ENCODE measurements around the gene TARS2. TPM values are rescaled to one million over a fixed set of nuclear protein-coding genes. Genes with fewer than 3 reads are reported as not detected.

TARS2 gene
- polyA plus RNA-seq, 1 experiment, result 17.7 TPM

DNA sequence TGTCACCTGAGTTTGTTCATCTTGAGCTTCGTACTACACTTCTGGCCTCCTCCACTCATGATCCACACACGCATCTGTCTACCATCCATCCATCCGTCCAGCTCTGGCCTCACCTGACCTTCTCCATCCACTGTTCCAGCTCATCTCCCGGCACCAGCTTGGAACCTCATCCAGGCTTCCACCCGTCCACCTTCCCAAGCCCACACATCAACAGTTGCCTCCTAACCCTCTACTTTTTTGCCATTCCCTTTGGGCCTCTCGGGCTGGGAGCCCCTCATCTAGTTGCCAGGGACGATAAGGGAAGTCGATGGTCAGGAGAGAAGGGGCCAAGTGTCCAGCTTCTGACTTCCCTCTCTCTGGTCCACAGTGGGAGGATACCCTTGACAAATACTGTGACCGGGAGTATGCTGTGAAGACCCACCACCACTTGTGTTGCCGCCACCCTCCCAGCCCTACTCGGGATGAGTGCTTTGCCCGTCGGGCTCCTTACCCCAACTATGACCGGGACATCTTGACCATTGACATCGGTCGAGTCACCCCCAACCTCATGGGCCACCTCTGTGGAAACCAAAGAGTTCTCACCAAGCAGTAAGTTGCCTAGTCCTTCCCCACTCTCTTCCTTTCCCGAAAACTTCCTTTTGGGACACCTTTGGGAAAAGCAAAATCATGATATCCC, 24.9 kb downstream of the TARS2 start:
- ChIA-PET POLR2A (no interaction called here), CTCF (interaction anchor here (0.8 to 1.3 kb wide), 3 partner anchors 17 to 49 kb away, joined by 3 to 4 read pairs (median 3); no protein-coding TSS in a partner anchor)

DNA sequence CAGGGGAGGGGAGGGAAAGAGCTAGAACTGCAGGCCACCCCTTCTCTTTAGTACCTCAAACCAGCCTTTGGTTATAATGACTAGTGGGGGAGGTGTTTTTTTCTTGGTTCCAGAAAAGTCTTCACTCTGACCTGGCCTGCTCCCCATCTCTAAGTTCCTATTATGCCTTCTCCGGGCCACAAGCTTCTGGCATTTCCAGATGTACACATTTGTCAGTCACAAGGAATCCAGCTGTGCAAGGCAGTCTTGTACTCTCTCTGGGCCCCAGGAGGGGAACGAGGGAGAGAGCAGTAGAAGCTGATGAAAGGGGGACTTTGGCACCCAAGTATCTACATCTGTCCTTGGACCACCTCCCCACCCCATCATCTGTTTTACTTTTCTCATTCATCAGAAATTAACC, 25.6 kb downstream of the TARS2 start:
- H3K4me3 ChIP-seq (ENCODE audit: low read depth, low read length), result no peak overlapping the region
- H3K27me3 ChIP-seq (ENCODE audit: control insufficient read depth, insufficient read depth, low read length), result no peaks in the 10 kb centered on the region
- ChIA-PET POLR2A (no interaction called here), CTCF (interaction anchor here (0.8 to 4.9 kb wide), 6 partner anchors 9 to 48 kb away, joined by 3 to 37 read pairs (median 4); no protein-coding TSS in a partner anchor)
- DNase-seq (ENCODE audit: low read depth), result no peak
- TF ChIP-seq, protein P1, sequence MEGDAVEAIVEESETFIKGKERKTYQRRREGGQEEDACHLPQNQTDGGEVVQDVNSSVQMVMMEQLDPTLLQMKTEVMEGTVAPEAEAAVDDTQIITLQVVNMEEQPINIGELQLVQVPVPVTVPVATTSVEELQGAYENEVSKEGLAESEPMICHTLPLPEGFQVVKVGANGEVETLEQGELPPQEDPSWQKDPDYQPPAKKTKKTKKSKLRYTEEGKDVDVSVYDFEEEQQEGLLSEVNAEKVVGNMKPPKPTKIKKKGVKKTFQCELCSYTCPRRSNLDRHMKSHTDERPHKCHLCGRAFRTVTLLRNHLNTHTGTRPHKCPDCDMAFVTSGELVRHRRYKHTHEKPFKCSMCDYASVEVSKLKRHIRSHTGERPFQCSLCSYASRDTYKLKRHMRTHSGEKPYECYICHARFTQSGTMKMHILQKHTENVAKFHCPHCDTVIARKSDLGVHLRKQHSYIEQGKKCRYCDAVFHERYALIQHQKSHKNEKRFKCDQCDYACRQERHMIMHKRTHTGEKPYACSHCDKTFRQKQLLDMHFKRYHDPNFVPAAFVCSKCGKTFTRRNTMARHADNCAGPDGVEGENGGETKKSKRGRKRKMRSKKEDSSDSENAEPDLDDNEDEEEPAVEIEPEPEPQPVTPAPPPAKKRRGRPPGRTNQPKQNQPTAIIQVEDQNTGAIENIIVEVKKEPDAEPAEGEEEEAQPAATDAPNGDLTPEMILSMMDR (IDR thresholded peaks at IDR 0.05; ENCODE audit: insufficient read depth, low read depth, low read length), result no peak
- peaks cover 6% of the 10 kb centered on the region for H3K36me3 ChIP-seq (ENCODE audit: control insufficient read depth, insufficient read depth, low read length)

More for the DNA sequence above, 24.9 kb downstream of the TARS2 start:
- peaks cover 6% of the 10 kb centered on the region for H3K36me3 ChIP-seq (ENCODE audit: control insufficient read depth, insufficient read depth, low read length)
- TF ChIP-seq, protein P1 (IDR thresholded peaks at IDR 0.05; ENCODE audit: insufficient read depth, low read depth, low read length), result no peak
- no peaks in the 10 kb centered on the region for H3K27me3 ChIP-seq (ENCODE audit: control insufficient read depth, insufficient read depth, low read length)
- H3K4me3 ChIP-seq (ENCODE audit: low read depth, low read length), result no peak overlapping the region
- DNase-seq (ENCODE audit: low read depth), result no peak

DNA sequence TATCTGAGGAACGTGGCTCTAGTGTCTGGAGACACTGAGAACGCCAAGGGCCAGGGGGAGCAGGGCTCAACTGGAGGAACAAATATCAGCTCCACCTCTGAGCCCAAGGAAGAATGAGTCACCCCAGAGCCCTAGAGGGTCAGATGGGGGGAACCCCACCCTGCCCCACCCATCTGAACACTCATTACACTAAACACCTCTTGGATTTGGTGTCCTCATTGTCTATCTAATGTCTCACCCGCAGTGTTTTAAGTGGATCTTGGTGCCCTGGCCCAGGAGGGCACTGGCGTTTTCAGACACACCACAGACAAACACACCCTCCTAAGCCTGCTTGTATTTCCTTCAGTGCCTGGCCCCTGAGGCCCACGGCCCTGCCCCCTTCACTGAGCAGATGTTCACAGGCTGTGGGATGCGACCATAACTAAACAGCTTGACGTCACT, 26.2 kb downstream of the TARS2 start:
- H3K4me3 ChIP-seq (ENCODE audit: low read depth, low read length), result no peak overlapping the region
- H3K27me3 ChIP-seq (ENCODE audit: control insufficient read depth, insufficient read depth, low read length), result no peaks in the 10 kb centered on the region
- TF ChIP-seq, protein P1 (IDR thresholded peaks at IDR 0.05; ENCODE audit: insufficient read depth, low read depth, low read length), result no peak
- ChIA-PET POLR2A (no interaction called here), CTCF (interaction anchor here (0.6 to 4.9 kb wide), 6 partner anchors 9 to 103 kb away, joined by 3 to 37 read pairs (median 4); no protein-coding TSS in a partner anchor)
- H3K36me3 ChIP-seq (ENCODE audit: control insufficient read depth, insufficient read depth, low read length), result peaks cover 6% of the 10 kb centered on the region
- DNase-seq (ENCODE audit: low read depth), result no peak

DNA sequence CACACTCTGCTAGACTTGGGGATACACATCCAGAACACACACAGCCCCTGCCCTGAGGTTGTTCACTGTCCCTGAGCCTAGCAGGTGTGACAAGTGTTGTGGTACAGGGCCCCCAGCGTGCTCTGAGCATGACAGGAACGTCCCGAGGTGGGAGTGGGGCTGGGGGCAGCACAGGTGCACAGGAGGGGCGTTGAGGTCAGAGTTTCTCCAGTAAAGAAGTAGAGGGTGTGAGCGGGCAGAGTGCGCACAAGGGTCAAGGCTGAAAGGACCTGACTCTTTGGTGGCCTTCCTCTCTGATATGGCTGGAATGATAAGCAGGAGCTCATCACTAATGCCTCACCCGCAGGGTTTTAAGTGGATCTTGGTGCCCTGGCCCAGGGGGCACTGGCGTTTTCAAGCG, 27.0 kb downstream of the TARS2 start:
- H3K4me3 ChIP-seq (ENCODE audit: low read depth, low read length), result no peak overlapping the region
- TF ChIP-seq, protein P1 (IDR thresholded peaks at IDR 0.05; ENCODE audit: insufficient read depth, low read depth, low read length), result no peak
- H3K27me3 ChIP-seq (ENCODE audit: control insufficient read depth, insufficient read depth, low read length), result no peaks in the 10 kb centered on the region
- ChIA-PET CTCF (interaction anchor here (1.4 to 4.9 kb wide), 3 partner anchors 13 to 46 kb away, joined by 4 to 37 read pairs (median 8); no protein-coding TSS in a partner anchor), POLR2A (no interaction called here)
- H3K36me3 ChIP-seq (ENCODE audit: control insufficient read depth, insufficient read depth, low read length), result peaks cover 6% of the 10 kb centered on the region
- no peak for DNase-seq (ENCODE audit: low read depth)

DNA sequence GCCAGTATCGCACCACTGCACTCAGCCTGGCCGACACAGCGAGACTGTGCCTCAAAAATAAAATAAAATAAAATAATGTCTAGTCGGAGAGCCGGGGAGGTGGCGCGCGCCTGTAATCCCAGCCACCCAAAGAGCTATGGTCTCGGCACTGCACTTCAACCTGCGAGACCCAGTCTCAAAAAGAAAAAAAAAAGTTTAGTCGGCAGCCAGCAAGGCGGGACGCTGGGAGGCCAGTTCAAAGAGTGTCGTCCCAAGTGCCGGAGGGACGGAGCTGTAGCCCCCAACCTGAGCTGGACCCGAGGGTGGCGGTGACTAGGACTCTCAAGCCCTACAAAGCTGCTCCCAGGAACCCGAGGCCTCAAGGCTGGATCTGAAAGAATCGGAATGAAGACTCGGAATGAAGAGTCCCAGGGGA, 27.7 kb downstream of the TARS2 start:
- Histone ChIP-seq H3K36me3 (ENCODE audit: control insufficient read depth, insufficient read depth, low read length) (peaks cover 5% of the 10 kb centered on the region), H3K4me3 (ENCODE audit: low read depth, low read length) (peak overlapping the region; percentile 61), H3K27me3 (ENCODE audit: control insufficient read depth, insufficient read depth, low read length) (no peaks in the 10 kb centered on the region)
- no peak for DNase-seq (ENCODE audit: low read depth)
- ChIA-PET POLR2A (interaction anchor here (0.6 to 1.1 kb wide), 2 partner anchors 10 to 18 kb away, joined by 4 read pairs; no protein-coding TSS in a partner anchor), CTCF (interaction anchor here (0.6 to 4.9 kb wide), 6 partner anchors 16 to 737 kb away, joined by 3 to 37 read pairs (median 3); partner anchors contain the start of gene TARS2)
- TF ChIP-seq, protein P1 (IDR thresholded peaks at IDR 0.05; ENCODE audit: insufficient read depth, low read depth, low read length), result no peak
